Immature natural killer cell (primary cell): ENCODE results near the gene RAD51B. TPM values are rescaled to one million over a fixed set of nuclear protein-coding genes. Genes with fewer than 3 reads are reported as not detected.
"Not testable (repeated sequence)": the region's sequence is repeated elsewhere in the genome, so short reads cannot be mapped to it uniquely, and the experiment has no call there.

ENCODE experiments used
- DNase-seq, 3 donors: peaks; one replicate each; pipeline ENCODE4 v3.0.0; 2022; ENCODE audit warnings: mixed read lengths in 1 of 3
- H3K27ac Mint-ChIP-seq, 6 donors: one replicate each; pipeline ENCODE4 v1.8.0; 2020; ENCODE audit warnings: mixed read lengths in 6 of 6, mild to moderate bottlenecking in 5 of 6, inconsistent platforms in 4 of 6, moderate library complexity in 3 of 6
- H3K27me3 Mint-ChIP-seq, 3 donors: one replicate each; pipeline ENCODE4 v1.8.0; 2020 to 2021; ENCODE audit warnings: low read depth in 3 of 3, mild to moderate bottlenecking in 3 of 3, mixed read lengths in 3 of 3, moderate library complexity in 3 of 3, inconsistent platforms in 1 of 3
- H3K36me3 Mint-ChIP-seq, 3 donors: one replicate each; pipeline ENCODE4 v1.8.0; 2020; ENCODE audit warnings: mixed read lengths in 3 of 3, inconsistent platforms in 2 of 3, mild to moderate bottlenecking in 2 of 3
- H3K4me1 Mint-ChIP-seq, 2 donors: one replicate each; pipeline ENCODE4 v1.8.0; 2020; ENCODE audit warnings: inconsistent platforms in 2 of 2, mild to moderate bottlenecking in 2 of 2, mixed read lengths in 2 of 2, moderate library complexity in 1 of 2
- H3K4me3 Mint-ChIP-seq, 5 donors: one replicate each; pipeline ENCODE4 v1.8.0; 2020; ENCODE audit warnings: mild to moderate bottlenecking in 5 of 5, mixed read lengths in 5 of 5, inconsistent platforms in 3 of 5, moderate library complexity in 3 of 5
- H3K9me3 Mint-ChIP-seq, 6 donors: one replicate each; pipeline ENCODE4 v1.8.0; 2020; ENCODE audit warnings: mild to moderate bottlenecking in 6 of 6, mixed read lengths in 6 of 6, inconsistent platforms in 4 of 6, moderate library complexity in 3 of 6
- polyA plus RNA-seq, 3 donors: library from polyadenylated mRNA; unstranded; fragments of 300-500 nt; fragmentation: Illumina TruSeq; gene quantifications; one replicate each; pipeline ENCODE4 v1.2.3, GENCODE V29; 2021

Gene RAD51B
- polyA plus RNA-seq, 3 donors from 2014 or later = 17.6 to 20.8 (median 17.7) TPM

DNA sequence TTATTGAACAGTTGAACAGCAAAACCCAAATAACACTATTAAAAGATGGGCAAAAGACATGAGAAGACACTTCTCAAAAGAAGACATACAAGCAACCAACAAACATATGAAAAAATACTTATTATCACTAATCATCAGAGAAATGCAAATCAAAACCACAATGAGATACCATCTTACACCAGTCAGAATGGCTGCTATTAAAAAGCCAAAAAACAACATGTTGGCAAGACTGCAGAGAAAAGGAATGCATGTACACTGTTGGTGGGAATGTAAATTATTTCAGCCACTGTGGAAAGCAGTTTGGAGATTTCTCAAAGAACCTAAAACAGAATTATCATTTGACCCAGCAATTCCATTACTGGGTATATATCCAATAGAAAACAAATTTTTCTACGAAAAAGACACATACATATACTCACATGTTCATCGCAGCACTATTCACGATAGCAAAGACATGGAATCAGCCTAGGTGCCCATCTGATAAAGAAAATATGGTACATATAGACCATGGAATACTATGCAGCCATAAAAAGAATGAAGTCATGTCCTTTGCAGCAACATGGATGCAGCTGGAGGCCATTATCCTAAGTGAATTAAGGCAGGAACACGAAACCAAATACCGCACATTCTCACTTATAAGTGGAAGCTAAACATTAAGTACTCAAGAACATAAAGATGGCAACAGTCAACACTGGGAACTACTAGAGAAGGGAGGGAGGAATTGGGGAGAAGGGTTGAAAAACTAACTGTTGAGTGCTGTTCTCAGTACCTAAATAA lies 367.1 kb downstream of the RAD51B start:
- peaks cover 18% of the 10 kb centered on the region in 2 donors for H3K4me1 Mint-ChIP-seq
- not testable (repeated sequence) for H3K27me3 Mint-ChIP-seq, H3K4me3 Mint-ChIP-seq, DNase-seq, H3K36me3 Mint-ChIP-seq, H3K9me3 Mint-ChIP-seq, H3K27ac Mint-ChIP-seq

DNA sequence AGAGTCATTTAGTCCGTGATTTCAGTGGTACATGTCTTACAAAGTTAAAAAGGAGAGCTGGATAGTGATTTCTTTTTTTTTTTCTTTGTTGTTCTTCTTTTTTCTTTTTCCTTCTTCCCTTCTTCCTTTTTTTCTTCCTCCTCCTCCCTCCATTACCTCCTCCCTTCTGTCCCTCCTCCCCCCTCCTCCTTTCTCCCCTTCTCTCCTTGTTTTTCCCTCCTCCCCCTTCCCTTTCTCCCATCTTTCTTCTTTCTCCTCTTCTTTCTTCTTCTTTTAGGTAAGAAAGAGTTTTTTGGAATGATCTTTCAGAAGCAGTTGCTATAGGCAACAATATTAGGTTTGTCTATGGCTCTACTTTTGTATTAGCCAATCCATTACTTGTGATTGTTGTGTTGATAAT lies 368.6 kb downstream of the RAD51B start:
- H3K27ac Mint-ChIP-seq = no peak overlapping the region
- H3K27me3 Mint-ChIP-seq = peaks cover 0 to 2% (median 1%) of the 10 kb centered on the region in 3 donors
- peaks cover 3% of the 10 kb centered on the region in 2 donors for H3K4me1 Mint-ChIP-seq
- H3K36me3 Mint-ChIP-seq = no peaks in the 10 kb centered on the region
- no peaks in the 10 kb centered on the region for H3K9me3 Mint-ChIP-seq
- H3K4me3 Mint-ChIP-seq = no peak overlapping the region
- DNase-seq = no peak

DNA sequence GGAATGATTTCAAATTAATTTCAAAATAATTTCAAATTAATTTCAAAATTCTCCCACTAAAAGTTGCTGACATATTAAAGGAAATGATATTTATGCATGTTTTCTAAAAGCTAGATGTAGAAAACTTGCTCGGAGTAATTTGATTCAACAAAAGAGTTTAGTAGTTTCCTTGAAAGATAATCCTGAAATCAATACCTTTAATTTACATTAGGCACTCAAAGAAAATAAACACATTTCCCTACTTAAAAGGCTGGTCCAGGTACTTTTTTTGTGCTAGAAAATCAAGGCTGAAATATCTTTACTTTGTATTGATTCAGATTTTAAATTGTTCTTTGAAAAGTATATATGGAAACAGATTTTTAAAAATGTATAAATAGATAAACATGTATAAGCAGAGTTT lies 370.5 kb downstream of the RAD51B start:
- H3K9me3 Mint-ChIP-seq = no peaks in the 10 kb centered on the region
- no peak overlapping the region for H3K4me3 Mint-ChIP-seq
- no peak for DNase-seq
- no peaks in the 10 kb centered on the region for H3K4me1 Mint-ChIP-seq
- peaks cover 0 to 2% (median 1%) of the 10 kb centered on the region in 3 donors for H3K27me3 Mint-ChIP-seq
- no peak overlapping the region for H3K27ac Mint-ChIP-seq
- peaks cover 0 to 5% (median 0%) of the 10 kb centered on the region in 3 donors for H3K36me3 Mint-ChIP-seq

DNA sequence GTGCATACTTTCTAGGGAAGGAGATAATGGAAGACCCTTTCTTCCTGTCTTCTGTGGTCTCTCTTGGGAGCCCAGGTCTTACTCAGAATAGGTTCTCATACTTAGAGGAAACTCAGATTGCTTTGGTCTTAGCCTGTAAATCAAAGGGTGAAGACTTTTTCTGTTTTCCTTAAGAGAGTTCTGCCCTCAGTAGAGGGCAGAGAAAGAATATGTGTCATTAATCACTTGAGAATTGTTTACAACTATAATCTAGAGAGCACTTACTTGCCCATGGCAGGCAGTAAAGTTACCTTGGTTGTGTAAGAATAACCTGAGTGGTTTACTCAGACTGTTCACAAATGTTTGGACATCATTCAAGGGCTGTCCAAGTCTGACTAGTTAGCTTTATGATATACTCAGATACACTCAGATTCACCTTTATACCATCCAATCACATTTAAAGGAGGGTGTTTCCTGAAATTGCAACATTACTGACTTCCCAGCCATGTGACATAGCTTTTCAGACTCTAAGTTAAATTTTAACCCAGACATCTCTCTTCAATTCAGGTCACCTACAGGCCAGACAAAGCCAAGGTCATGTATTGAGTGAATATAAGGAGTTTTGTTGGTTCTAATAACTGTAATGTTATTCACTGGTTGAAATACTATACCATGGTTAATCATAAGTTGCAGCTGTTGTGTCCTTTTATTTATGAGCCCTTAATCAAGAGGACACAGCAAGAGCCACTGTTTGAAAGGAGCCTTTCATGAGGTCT lies 372.2 kb downstream of the RAD51B start:
- no peak overlapping the region for H3K4me3 Mint-ChIP-seq
- H3K9me3 Mint-ChIP-seq = no peaks in the 10 kb centered on the region
- no peaks in the 10 kb centered on the region for H3K4me1 Mint-ChIP-seq
- H3K27ac Mint-ChIP-seq = no peak overlapping the region
- H3K27me3 Mint-ChIP-seq = peaks cover 0 to 5% (median 1%) of the 10 kb centered on the region in 3 donors
- DNase-seq = no peak
- H3K36me3 Mint-ChIP-seq = peaks cover 0 to 5% (median 0%) of the 10 kb centered on the region in 3 donors

DNA sequence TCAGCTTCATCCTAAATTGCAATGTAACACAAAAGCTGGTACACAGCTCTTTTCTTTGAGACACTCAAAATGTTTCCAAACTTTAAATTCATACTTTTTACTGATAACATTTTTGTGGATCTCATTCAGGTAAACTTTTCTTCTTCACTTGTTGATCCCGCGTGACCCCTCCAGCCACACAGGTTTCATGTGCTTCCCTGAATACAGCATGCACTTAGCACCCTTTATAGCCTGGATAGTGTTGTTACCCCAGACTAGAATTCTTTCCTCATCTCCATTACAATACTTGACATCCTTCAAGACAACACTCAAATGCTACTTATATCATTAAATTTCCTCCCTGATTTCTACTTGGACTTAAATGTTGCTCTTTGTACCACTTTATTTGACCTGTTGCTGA lies 373.4 kb downstream of the RAD51B start:
- peak overlapping the region in 1 of 6 donors; percentile 7 for H3K27ac Mint-ChIP-seq
- H3K27me3 Mint-ChIP-seq = peaks cover 0 to 4% (median 1%) of the 10 kb centered on the region in 3 donors
- H3K9me3 Mint-ChIP-seq = no peaks in the 10 kb centered on the region
- DNase-seq = no peak
- no peak overlapping the region for H3K4me3 Mint-ChIP-seq
- H3K4me1 Mint-ChIP-seq = no peaks in the 10 kb centered on the region
- peaks cover 0 to 5% (median 0%) of the 10 kb centered on the region in 3 donors for H3K36me3 Mint-ChIP-seq

DNA sequence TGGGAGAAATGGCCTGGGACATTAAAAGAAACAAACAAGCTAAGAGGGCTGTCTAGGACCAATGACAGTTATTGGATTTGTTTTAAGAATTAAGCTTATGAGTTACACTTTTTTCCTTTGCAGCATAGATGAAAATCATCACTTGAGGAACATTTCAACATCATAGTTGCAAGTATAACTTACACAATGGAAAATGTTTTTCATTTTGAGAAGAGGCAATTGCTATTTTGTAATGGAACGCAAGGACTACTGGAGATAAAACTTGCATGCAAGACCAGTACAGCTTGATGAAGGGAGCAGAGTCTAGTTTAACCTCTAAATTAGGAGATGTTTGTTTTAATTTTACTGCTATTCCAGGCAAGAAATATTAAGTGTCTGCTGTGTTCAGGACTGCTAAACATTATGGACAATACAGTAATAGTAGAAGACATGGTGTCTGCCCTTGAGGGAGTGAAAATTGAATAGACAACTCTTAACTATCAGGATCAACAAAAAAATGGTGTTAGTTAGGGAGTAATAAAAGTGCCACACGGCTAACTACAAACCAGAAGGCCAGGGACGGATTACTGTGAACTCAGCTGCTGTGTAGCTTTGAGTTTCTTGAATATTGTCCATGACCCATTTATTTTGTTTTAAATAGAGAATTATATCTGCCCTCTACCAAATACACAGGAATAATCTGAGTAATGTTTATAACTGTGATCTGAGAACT lies 374.5 kb downstream of the RAD51B start:
- H3K27me3 Mint-ChIP-seq = peaks cover 0 to 3% (median 1%) of the 10 kb centered on the region in 3 donors
- H3K4me1 Mint-ChIP-seq = peaks cover 2 to 3% of the 10 kb centered on the region in 2 donors
- H3K36me3 Mint-ChIP-seq = peaks cover 0 to 5% (median 0%) of the 10 kb centered on the region in 3 donors
- no peak overlapping the region for H3K4me3 Mint-ChIP-seq
- no peaks in the 10 kb centered on the region for H3K9me3 Mint-ChIP-seq
- no peak overlapping the region for H3K27ac Mint-ChIP-seq
- DNase-seq = no peak

DNA sequence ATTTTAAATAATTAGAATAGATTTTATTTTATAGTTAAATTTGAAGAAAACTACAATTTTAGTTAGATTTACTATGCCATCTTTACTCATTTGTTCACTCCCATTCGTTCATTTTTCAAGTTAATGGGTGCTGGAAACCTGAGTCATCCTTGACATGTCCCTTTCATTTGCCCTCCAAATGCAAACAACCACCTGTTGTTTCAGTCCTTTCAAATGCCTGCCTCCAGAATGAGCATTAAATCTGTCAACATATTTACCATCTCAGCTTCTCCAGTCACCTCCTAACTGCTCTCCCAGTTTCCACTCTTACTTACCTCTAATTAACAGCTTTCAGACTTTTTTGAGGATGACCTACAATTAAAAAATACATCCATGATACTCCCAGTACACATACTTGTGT lies 375.5 kb downstream of the RAD51B start:
- Mint-ChIP-seq H3K27ac (no peak overlapping the region), H3K36me3 (peaks cover 0 to 5% (median 0%) of the 10 kb centered on the region in 3 donors), H3K4me1 (peaks cover 7 to 13% of the 10 kb centered on the region in 2 donors), H3K4me3 (no peak overlapping the region), H3K27me3 (peaks cover 0 to 5% (median 1%) of the 10 kb centered on the region in 3 donors), H3K9me3 (no peaks in the 10 kb centered on the region)
- no peak for DNase-seq

DNA sequence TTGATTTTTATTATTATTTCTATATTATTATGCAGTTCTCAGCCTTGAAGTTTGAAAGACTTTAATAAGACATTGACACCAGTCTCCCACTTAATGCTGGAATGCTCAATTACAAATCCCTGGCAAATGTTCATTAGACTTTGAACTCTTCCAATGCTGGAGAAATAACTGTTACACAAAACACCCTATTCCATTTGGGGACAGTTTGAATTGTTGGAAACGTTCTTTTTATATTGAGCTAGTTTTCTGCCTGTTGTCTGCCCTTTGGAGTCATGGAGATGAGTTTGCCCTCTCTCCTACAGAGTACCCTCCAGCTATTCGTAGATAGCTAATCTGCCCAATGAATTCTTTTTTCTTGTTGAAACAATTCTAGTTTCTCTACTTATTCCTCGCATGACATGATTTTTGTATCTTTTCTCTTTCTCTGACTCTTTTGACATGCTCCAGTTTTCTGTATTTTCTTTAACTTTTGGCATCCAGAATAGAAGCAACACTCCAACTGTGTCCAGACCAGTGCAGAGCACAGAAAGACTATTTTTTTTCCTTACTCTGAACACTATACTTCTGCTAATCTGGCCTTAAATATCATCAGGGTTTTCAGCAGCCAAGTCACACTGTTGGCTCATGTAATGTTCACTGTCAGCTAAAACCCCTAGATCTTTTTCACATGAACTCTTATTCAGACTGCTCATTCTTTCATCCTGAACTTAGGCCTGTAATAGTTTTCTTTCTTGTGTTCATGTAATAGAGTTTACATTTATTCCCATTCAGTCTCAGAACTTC lies 379.3 kb downstream of the RAD51B start:
- DNase-seq = no peak
- no peak overlapping the region for H3K4me3 Mint-ChIP-seq
- H3K36me3 Mint-ChIP-seq = peaks cover 0 to 2% (median 0%) of the 10 kb centered on the region in 3 donors
- peak overlapping the region in 2 of 6 donors; percentile 36 to 79 for H3K27ac Mint-ChIP-seq
- no peaks in the 10 kb centered on the region for H3K9me3 Mint-ChIP-seq
- H3K4me1 Mint-ChIP-seq = peaks cover 7 to 14% of the 10 kb centered on the region in 2 donors
- H3K27me3 Mint-ChIP-seq = peaks cover 0 to 5% (median 0%) of the 10 kb centered on the region in 3 donors

DNA sequence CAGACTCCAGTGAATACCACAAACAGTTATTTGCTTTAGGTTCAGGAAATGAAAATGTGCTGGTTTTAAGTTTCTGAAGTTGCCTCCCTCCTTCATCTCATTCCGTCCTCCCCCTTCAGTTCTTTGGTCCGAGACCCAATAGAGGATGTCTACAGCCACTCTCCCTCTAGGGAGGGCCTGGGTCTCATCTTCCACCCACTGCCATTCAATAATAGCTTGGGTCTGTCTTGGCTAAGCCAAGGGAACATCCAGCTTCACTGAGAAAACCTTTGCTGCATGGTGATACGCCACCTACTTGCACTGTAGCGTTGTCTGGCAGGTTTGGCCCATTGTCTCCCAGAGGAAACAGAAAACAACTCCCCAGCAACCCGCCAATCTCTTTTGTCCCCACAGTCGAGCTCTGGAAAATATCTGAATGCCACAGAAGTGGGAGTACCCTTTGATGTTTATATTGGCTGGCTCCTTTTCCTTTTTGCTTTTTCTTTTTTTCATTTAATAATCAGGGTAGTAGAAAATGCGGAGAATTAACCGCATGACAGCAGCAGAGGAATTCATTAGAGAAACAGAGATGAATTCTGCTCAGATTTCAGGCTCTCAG lies 380.1 kb downstream of the RAD51B start:
- no peak for DNase-seq
- peaks cover 0 to 7% (median 0%) of the 10 kb centered on the region in 3 donors for H3K36me3 Mint-ChIP-seq
- H3K27me3 Mint-ChIP-seq = peaks cover 0 to 5% (median 0%) of the 10 kb centered on the region in 3 donors
- H3K9me3 Mint-ChIP-seq = no peaks in the 10 kb centered on the region
- H3K27ac Mint-ChIP-seq = peak overlapping the region in 2 of 6 donors; percentile 36 to 79
- H3K4me3 Mint-ChIP-seq = peak overlapping the region in 1 of 5 donors; percentile 52
- peaks cover 7 to 14% of the 10 kb centered on the region in 2 donors for H3K4me1 Mint-ChIP-seq

DNA sequence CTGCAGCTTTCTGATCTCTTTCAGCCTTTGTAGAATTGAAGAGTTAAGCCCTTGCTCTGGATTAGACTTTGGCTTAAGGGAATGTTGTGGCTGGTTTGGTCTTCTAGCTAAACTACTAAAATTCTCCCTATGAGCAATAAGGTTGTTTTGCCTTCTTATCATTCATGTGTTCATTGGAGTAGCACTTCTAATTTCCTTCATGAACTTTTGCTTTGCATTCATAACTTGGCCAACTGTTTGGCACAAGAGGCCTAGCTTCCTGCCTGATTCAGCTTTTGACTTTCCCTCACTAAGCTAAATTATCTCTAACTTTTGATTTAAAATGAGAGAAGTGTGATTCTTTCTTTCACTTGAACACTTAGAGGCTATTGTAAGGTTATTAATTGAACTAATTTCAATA lies 384.3 kb downstream of the RAD51B start:
- peaks cover 0 to 7% (median 0%) of the 10 kb centered on the region in 3 donors for H3K36me3 Mint-ChIP-seq
- H3K4me1 Mint-ChIP-seq = peaks cover 15 to 28% of the 10 kb centered on the region in 2 donors
- DNase-seq = no peak
- no peak overlapping the region for H3K27ac Mint-ChIP-seq
- H3K9me3 Mint-ChIP-seq = no peaks in the 10 kb centered on the region
- peaks cover 0 to 5% (median 3%) of the 10 kb centered on the region in 3 donors for H3K27me3 Mint-ChIP-seq
- H3K4me3 Mint-ChIP-seq = no peak overlapping the region

DNA sequence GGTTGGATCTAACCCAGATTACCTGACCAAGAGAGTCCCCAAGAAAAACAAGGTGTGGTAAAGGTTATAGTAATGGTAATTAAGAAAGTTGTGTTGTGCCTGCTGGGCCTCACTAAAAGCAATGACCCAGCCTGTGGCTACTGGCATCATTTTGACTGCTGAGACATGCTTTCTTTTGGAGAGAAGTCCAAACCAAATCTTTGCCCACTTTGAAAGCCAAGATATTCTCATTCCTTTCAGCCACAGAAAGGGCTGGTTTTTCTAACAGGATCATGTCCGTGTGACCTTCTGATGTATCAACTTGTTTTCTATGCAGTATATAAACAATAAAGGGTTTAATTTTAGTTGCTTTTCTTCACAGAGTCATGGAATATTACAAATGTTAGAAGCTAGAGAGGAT lies 388.6 kb downstream of the RAD51B start:
- Mint-ChIP-seq H3K27ac (peak overlapping the region in 5 of 6 donors; percentile 24 to 99 (median 93)), H3K4me1 (peaks cover 51 to 58% of the 10 kb centered on the region in 2 donors), H3K9me3 (no peaks in the 10 kb centered on the region), H3K4me3 (peak overlapping the region in 1 of 5 donors; percentile 11), H3K36me3 (peaks cover 0 to 7% (median 0%) of the 10 kb centered on the region in 3 donors), H3K27me3 (peaks cover 5 to 6% (median 5%) of the 10 kb centered on the region in 3 donors)
- DNase-seq = no peak

DNA sequence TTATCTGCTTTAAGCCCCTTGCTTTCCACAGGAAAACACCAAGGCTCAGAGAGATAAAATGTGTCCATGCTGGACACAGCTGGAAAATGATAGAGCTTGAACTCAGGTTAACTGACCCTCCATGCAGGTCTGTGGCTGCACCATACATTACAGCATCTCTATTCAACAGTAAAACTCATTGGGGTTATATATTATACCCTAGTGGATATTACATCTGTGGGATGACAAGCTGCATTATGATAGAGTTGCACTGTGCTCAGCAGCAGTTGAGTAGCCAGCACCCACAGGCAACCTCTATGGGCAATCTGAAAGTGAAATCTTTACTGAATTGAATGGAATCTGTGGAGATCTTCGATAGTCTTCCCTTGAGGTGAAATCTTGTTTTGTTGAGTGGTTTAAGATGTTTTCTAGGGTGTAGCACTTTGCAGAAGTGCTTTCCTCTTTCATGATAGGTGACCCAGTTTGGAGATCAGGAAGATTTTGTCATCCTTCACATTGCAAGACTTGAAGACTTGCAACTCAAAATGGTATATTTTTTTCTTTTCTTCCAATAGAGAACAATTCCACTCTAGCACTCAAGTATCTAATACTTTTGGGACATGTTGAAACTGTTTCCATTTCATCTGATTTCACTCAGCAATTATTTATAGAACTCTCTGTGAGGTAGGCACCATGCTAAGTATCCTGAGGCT lies 389.2 kb downstream of the RAD51B start:
- Mint-ChIP-seq H3K27ac (peak overlapping the region; percentile 92 to 99 (median 96)), H3K36me3 (peaks cover 0 to 7% (median 0%) of the 10 kb centered on the region in 3 donors), H3K4me1 (peaks cover 56 to 64% of the 10 kb centered on the region in 2 donors), H3K4me3 (peak overlapping the region; percentile 66 to 88 (median 72)), H3K27me3 (peaks cover 5 to 6% (median 6%) of the 10 kb centered on the region in 3 donors), H3K9me3 (no peaks in the 10 kb centered on the region)
- peak in 2 of 3 donors; percentile 8 to 9 for DNase-seq
